DND-41 (cell line): ENCODE data around the gene CXXC1.

Source experiments
- ATAC-seq: fragments of 200-7000 bp; cut with Tn5 transposase; 3 replicates; pipeline ENCODE4 v1.9.1; 2021; ENCODE audit warnings: low read depth; ENCODE audit not compliant: insufficient read depth
- DNase-seq: peaks from one replicate; pipeline ENCODE4 v3.0.0-alpha.2; 2020
- H2AFZ ChIP-seq: 2 replicates; pipeline ENCODE4 v1.6.0; 2012; ENCODE audit warnings: low read depth, low read length
- H3K27ac ChIP-seq: 2 replicates; pipeline ENCODE4 v1.5.1; 2012; ENCODE audit warnings: low read length, inconsistent platforms
- H3K27me3 ChIP-seq: fragments of 200-600 bp; sonication (generic); 2 replicates; pipeline ENCODE4 v1.6.0; 2012; ENCODE audit warnings: low read length, mild to moderate bottlenecking, inconsistent platforms; ENCODE audit not compliant: insufficient read depth, poor library complexity
- H3K36me3 ChIP-seq: 2 replicates; pipeline ENCODE4 v1.5.1; 2012; ENCODE audit warnings: low read length, inconsistent platforms; ENCODE audit not compliant: insufficient read depth
- H3K4me1 ChIP-seq: 2 replicates; pipeline ENCODE4 v1.5.1; 2012; ENCODE audit warnings: mild to moderate bottlenecking, low read length; ENCODE audit not compliant: insufficient read depth
- H3K4me2 ChIP-seq: 2 replicates; pipeline ENCODE4 v1.6.0; 2012; ENCODE audit warnings: mild to moderate bottlenecking, moderate library complexity, low read length, inconsistent platforms; ENCODE audit not compliant: insufficient read depth
- H3K4me3 ChIP-seq, 2 experiments: fragments of 200-600 bp in 1 of 2; shearing (Covaris generic) in 1 of 2; 2 replicates each; pipeline ENCODE4 v1.5.1; 2012 to 2016; ENCODE audit warnings: inconsistent platforms in 2 of 2, low read length in 2 of 2, mild to moderate bottlenecking in 2 of 2, low read depth in 1 of 2, moderate library complexity in 1 of 2
- H3K79me2 ChIP-seq: 2 replicates; pipeline ENCODE4 v1.6.0; 2012; ENCODE audit warnings: low read length, inconsistent platforms; ENCODE audit not compliant: insufficient read depth
- H3K9ac ChIP-seq: 2 replicates; pipeline ENCODE4 v1.6.0; 2012; ENCODE audit warnings: low read depth, mild to moderate bottlenecking, inconsistent platforms, low read length, moderate library complexity
- H3K9me3 ChIP-seq: 2 replicates; pipeline ENCODE4 v1.5.1; 2012; ENCODE audit warnings: low read length, moderate library complexity, mild to moderate bottlenecking, inconsistent platforms; ENCODE audit not compliant: insufficient read depth, severe bottlenecking
- H4K20me1 ChIP-seq: 2 replicates; pipeline ENCODE4 v1.6.0; 2012; ENCODE audit warnings: low read length; ENCODE audit not compliant: insufficient read depth
- EZH2 ChIP-seq: IDR thresholded peaks from 3 replicates; pipeline ENCODE4 v1.6.1; 2012; ENCODE audit warnings: borderline replicate concordance, low read depth, mild to moderate bottlenecking, moderate library complexity, low read length, inconsistent platforms; ENCODE audit not compliant: severe bottlenecking
- TF ChIP-seq, protein P1 (sequence below): IDR thresholded peaks from 2 replicates; pipeline ENCODE4 v1.5.1; 2012; ENCODE audit warnings: borderline replicate concordance, low read length, moderate library complexity, mild to moderate bottlenecking; ENCODE audit not compliant: poor library complexity, severe bottlenecking; ENCODE audit errors: extremely low read depth

CXXC1 gene

DNA sequence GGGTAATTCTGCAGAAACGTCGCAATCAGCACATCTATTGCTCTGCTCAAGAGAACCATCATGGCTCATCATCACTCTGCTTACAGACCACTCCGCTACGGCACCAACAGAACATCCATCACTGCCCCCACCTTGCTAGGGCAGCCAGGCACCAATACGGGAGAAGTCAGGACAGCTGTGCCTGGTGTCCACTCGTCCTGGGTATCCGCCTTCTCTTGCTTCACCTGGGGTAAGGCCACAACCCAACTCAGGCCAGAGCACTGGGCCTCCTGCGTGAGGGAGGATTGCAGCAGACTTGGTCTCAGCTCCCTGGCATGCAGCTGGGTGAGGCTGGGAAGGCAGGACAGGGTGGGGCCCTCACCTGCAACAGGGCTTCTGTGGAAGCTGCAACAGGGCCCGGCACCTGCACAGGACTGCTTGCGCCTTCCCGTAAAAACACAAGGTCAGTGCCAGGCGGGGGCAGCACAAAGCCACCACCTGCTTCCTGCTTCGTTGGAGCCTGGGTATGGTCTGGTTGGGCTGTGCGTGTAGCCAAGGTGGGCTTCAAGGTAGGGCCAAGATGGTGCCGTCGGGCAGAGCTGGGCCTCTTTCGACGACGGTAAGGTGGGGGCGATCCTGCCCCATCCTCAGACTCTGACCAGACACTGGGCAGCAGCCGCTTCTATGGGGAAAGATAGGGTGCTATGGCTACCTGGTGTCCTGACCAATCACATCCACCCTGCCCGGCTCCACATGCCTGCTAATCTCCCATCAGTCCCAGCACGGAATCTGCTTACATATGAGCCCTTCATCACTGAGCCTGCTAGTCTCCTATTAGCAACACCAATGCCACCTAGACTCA is 14.1 kb downstream of the CXXC1 start:
- H2AFZ ChIP-seq: no peak overlapping the region
- ATAC-seq: no peak
- no peaks in the 10 kb centered on the region for H3K9me3 ChIP-seq
- H4K20me1 ChIP-seq: peaks cover 19% of the 10 kb centered on the region; the same call in 1 of the 2 replicates
- no peaks in the 10 kb centered on the region for H3K27me3 ChIP-seq
- no peak overlapping the region for H3K4me3 ChIP-seq
- H3K36me3 ChIP-seq: peaks cover 100% of the 10 kb centered on the region
- no peak overlapping the region for H3K27ac ChIP-seq
- DNase-seq: no peak
- H3K9ac ChIP-seq: no peak overlapping the region
- peaks cover 4% of the 10 kb centered on the region; the same call in 1 of the 2 replicates for H3K4me1 ChIP-seq
- peaks cover 5% of the 10 kb centered on the region for H3K79me2 ChIP-seq
- TF ChIP-seq, protein P1, sequence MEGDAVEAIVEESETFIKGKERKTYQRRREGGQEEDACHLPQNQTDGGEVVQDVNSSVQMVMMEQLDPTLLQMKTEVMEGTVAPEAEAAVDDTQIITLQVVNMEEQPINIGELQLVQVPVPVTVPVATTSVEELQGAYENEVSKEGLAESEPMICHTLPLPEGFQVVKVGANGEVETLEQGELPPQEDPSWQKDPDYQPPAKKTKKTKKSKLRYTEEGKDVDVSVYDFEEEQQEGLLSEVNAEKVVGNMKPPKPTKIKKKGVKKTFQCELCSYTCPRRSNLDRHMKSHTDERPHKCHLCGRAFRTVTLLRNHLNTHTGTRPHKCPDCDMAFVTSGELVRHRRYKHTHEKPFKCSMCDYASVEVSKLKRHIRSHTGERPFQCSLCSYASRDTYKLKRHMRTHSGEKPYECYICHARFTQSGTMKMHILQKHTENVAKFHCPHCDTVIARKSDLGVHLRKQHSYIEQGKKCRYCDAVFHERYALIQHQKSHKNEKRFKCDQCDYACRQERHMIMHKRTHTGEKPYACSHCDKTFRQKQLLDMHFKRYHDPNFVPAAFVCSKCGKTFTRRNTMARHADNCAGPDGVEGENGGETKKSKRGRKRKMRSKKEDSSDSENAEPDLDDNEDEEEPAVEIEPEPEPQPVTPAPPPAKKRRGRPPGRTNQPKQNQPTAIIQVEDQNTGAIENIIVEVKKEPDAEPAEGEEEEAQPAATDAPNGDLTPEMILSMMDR: no peak
- TF ChIP-seq EZH2: no peak
- no peak overlapping the region for H3K4me2 ChIP-seq

DNA sequence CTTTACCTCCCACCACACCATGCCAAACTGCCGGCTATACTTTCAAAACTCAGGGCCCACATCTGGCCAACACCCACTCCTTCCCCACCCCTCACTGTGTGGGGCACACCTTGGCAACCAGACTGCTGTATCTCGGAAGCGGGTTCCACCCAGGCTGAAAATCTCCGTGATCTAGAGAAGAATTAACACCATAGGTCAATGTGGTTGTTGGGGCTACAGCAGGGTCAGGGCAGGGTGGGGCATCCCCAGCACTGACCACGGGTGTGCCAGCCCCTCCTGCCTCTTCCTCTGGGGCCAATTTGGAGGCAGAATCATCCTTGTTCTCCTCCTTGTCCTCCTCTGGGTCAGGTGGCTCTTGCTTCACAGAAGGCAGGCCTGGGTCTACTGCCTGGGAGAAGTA is 14.9 kb downstream of the CXXC1 start:
- no peak for DNase-seq
- Histone ChIP-seq H2AFZ (no peak overlapping the region), H3K36me3 (peaks cover 94% of the 10 kb centered on the region), H3K4me2 (no peak overlapping the region), H3K4me3 (no peak overlapping the region), H3K9ac (no peak overlapping the region), H3K79me2 (peaks cover 1% of the 10 kb centered on the region; the same call in 1 of the 2 replicates), H4K20me1 (peaks cover 19% of the 10 kb centered on the region; the same call in 1 of the 2 replicates), H3K9me3 (no peaks in the 10 kb centered on the region), H3K4me1 (peaks cover under 1% of the 10 kb centered on the region; the same call in 1 of the 2 replicates), H3K27ac (no peak overlapping the region), H3K27me3 (no peaks in the 10 kb centered on the region)
- TF ChIP-seq EZH2: no peak
- TF ChIP-seq, protein P1: no peak
- no peak for ATAC-seq

DNA sequence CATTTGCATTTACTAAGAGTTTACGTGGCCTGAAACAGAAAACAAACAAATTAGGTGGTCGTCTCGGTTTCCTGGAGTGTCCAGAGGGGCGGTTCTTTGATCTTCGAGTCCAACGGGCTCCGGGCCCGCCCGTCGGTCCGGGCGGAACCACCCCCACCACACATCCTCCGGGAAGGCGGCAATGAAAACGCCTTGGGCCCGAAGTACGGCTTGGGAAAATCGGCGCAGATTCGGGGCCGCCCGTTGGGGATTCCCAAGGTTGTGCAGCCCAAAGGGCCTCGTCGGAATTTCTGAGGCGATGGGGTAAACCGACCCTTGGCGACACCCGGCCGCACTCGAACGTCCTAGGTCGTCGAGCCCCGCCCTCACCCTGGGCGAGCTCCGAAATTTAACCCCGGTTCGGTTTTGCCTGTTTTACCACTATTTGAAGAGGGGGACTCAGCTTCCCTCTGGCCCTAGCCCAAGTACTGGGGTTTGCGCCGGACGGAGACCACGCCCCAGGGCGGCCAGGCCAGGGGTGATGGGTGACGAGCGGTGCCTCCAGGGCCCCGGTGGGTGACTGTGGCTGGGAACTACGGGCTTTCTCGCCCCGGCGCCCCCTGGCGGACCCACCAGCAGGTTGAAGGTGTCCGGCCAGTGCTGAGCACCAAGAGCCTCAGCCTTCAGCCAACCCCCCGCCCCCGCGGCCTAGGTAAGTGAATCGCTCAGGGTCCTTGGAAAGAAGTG is 19.3 kb downstream of the CXXC1 start:
- Histone ChIP-seq H3K4me1 (peaks cover 22% of the 10 kb centered on the region), H2AFZ (no peak overlapping the region), H3K9ac (no peak overlapping the region), H3K27ac (no peak overlapping the region), H3K4me2 (no peak overlapping the region), H3K79me2 (no peaks in the 10 kb centered on the region), H3K4me3 (no peak overlapping the region), H3K27me3 (no peaks in the 10 kb centered on the region), H3K36me3 (peaks cover 50% of the 10 kb centered on the region), H4K20me1 (peaks cover 7% of the 10 kb centered on the region; the same call in 1 of the 2 replicates), H3K9me3 (no peaks in the 10 kb centered on the region)
- ATAC-seq (no peak), DNase-seq (no peak)
- TF ChIP-seq, protein P1: no peak
- TF ChIP-seq EZH2: no peak
